Fibroblast of lung (primary cell): ENCODE results near the gene HKDC1. TPM values are rescaled to one million over a fixed set of nuclear protein-coding genes. Genes with fewer than 3 reads are reported as not detected.

ENCODE experiments used
- DNase-seq, 2 donors: peaks; one replicate each; pipeline versions ENCODE4 v3.0.0 to v3.0.0-alpha.2; 2010; ENCODE audit warnings: low read depth in 2 of 2
- H2AFZ ChIP-seq: 2 replicates; pipeline ENCODE4 v1.5.1; 2012; ENCODE audit warnings: low read length, control low read depth, inconsistent platforms
- H3K27ac ChIP-seq: 2 replicates; pipeline ENCODE4 v1.5.1; 2011; ENCODE audit warnings: low read length, control low read depth; ENCODE audit not compliant: insufficient read depth
- H3K27me3 ChIP-seq: 2 replicates; pipeline ENCODE4 v1.5.1; 2011; ENCODE audit warnings: mild to moderate bottlenecking, low read length; ENCODE audit not compliant: control insufficient read depth, insufficient read depth
- H3K36me3 ChIP-seq: 2 replicates; pipeline ENCODE4 v1.5.1; 2011; ENCODE audit warnings: low read length; ENCODE audit not compliant: control insufficient read depth, insufficient read depth
- H3K4me1 ChIP-seq: 2 replicates; pipeline ENCODE4 v1.5.1; 2011; ENCODE audit warnings: low read length; ENCODE audit not compliant: control insufficient read depth, insufficient read depth; ENCODE audit errors: extremely low read depth
- H3K4me2 ChIP-seq: 2 replicates; pipeline ENCODE4 v1.5.1; 2011; ENCODE audit warnings: low read length, control low read depth; ENCODE audit not compliant: insufficient read depth; ENCODE audit errors: extremely low read depth
- H3K4me3 ChIP-seq, 4 experiments: fragments of 200-600 bp in 1 of 4; sonication (generic) in 1 of 4; replicated peaks in 1 of 4; 2 replicates each; pipeline ENCODE4 v1.5.1; 2011 to 2016; ENCODE audit warnings: low read length in 4 of 4, low read depth in 3 of 4, mild to moderate bottlenecking in 3 of 4, control low read depth in 2 of 4, inconsistent platforms in 1 of 4, mixed read lengths in 1 of 4; ENCODE audit not compliant: insufficient read depth in 1 of 4; ENCODE audit errors: control extremely low read depth in 1 of 4
- H3K79me2 ChIP-seq: 2 replicates; pipeline ENCODE4 v1.5.1; 2012; ENCODE audit warnings: mild to moderate bottlenecking, low read length, inconsistent platforms; ENCODE audit not compliant: control insufficient read depth, insufficient read depth
- H3K9ac ChIP-seq: 2 replicates; pipeline ENCODE4 v1.5.1; 2011; ENCODE audit warnings: mild to moderate bottlenecking, low read length, control low read depth; ENCODE audit not compliant: insufficient read depth
- H3K9me3 ChIP-seq: 2 replicates; pipeline ENCODE4 v1.5.1; 2012; ENCODE audit warnings: low read depth, low read length; ENCODE audit not compliant: control insufficient read depth, insufficient read depth
- H4K20me1 ChIP-seq: 2 replicates; pipeline ENCODE4 v1.5.1; 2011; ENCODE audit warnings: low read length; ENCODE audit not compliant: control insufficient read depth, insufficient read depth; ENCODE audit errors: extremely low read depth
- EZH2 ChIP-seq: IDR thresholded peaks from 2 replicates; pipeline ENCODE4 v1.5.1; 2012; ENCODE audit warnings: low read length, control low read depth, mild to moderate bottlenecking; ENCODE audit errors: missing control alignments
- polyA plus RNA-seq, 2 donors: library from polyadenylated mRNA; depleted of rRNA in 1 of 2; stranded (reverse) in 1 of 2; unstranded in 1 of 2; fragments of >200 nt; gene quantifications; 2 replicates each; pipeline ENCODE4 v1.2.1, GENCODE V29; 2011 to 2012; ENCODE audit warnings: missing spikeins in 1 of 2
- total RNA-seq: library from RNA; depleted of rRNA; stranded (reverse); fragments of >200 nt; gene quantifications from 2 replicates; pipeline ENCODE4 v1.2.1, GENCODE V29; 2014
- TF ChIP-seq, protein P1 (sequence below), 2 donors: IDR thresholded peaks in 1 of 2; conservative IDR thresholded peaks in 1 of 2; 1 replicate in 1 of 2; 2 replicates in 1 of 2; pipeline ENCODE4 v1.5.1; 2011 to 2012; ENCODE audit warnings: low read length in 2 of 2, control low read depth in 1 of 2, inconsistent platforms in 1 of 2, low read depth in 1 of 2, mild to moderate bottlenecking in 1 of 2

The HKDC1 gene
- total and polyA plus RNA-seq, 2 donors (not counting 1 experiment from before 2014, with no cell fraction given): 0.12 to 1.8 TPM

DNA sequence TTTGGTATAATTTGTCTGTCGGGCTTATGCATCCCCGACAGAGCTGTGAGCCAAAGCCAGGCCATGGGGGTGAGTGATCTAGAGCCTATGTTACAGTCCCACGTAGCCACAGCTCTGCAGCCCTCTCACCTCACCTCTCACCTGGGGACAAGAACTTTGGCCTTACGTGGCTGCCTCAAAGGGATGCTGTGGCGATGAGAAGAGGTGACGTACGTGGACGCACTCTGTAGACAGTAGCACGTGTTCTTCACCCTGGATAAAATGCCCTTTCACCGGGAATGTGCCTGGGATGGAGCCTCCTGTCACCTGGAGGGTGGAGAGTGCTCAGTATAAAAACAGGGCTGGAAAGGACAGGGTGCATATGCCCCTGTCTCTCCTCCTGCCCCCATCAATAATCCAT, 5.5 kb downstream of the HKDC1 start:
- peaks cover 2% of the 10 kb centered on the region for H3K4me1 ChIP-seq
- H3K79me2 ChIP-seq: no peaks in the 10 kb centered on the region
- no peak overlapping the region for H3K9ac ChIP-seq
- H3K27ac ChIP-seq: no peak overlapping the region
- H3K4me3 ChIP-seq: no peak overlapping the region
- no peaks in the 10 kb centered on the region for H3K27me3 ChIP-seq
- no peaks in the 10 kb centered on the region for H3K9me3 ChIP-seq
- DNase-seq: no peak
- no peaks in the 10 kb centered on the region for H4K20me1 ChIP-seq
- H3K36me3 ChIP-seq: no peaks in the 10 kb centered on the region
- no peak for TF ChIP-seq EZH2
- TF ChIP-seq, protein P1, sequence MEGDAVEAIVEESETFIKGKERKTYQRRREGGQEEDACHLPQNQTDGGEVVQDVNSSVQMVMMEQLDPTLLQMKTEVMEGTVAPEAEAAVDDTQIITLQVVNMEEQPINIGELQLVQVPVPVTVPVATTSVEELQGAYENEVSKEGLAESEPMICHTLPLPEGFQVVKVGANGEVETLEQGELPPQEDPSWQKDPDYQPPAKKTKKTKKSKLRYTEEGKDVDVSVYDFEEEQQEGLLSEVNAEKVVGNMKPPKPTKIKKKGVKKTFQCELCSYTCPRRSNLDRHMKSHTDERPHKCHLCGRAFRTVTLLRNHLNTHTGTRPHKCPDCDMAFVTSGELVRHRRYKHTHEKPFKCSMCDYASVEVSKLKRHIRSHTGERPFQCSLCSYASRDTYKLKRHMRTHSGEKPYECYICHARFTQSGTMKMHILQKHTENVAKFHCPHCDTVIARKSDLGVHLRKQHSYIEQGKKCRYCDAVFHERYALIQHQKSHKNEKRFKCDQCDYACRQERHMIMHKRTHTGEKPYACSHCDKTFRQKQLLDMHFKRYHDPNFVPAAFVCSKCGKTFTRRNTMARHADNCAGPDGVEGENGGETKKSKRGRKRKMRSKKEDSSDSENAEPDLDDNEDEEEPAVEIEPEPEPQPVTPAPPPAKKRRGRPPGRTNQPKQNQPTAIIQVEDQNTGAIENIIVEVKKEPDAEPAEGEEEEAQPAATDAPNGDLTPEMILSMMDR (conservative IDR thresholded peaks at IDR 0.05 in 1 of 2, IDR thresholded peaks at IDR 0.05 in 1 of 2; ENCODE audit: low read depth in 1 of 2, low read length in 2 of 2): no peak
- no peak overlapping the region for H2AFZ ChIP-seq
- no peak overlapping the region for H3K4me2 ChIP-seq

DNA sequence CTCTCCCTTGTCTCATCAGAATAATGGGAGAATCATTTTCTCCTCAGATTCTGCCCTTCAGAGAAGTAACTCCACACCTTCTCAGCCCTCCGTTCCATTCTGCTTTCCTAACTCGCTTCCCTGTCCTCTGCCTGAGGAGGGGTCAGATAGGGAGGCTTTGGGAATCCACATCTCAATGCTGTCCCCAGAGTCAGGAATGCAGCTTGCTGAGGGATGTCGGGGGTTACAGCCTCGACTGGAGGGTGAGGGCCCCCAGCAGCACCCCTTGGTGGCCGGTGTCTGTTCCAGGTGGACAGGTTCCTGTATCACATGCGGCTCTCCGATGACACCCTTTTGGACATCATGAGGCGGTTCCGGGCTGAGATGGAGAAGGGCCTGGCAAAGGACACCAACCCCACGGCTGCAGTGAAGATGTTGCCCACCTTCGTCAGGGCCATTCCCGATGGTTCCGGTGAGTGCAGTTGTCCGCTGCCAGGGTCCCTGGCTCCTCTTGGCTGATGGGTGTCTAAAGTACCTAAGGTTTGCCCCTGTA, 6.9 kb downstream of the HKDC1 start:
- Histone ChIP-seq H3K27me3 (no peaks in the 10 kb centered on the region), H3K4me3 (no peak overlapping the region), H4K20me1 (no peaks in the 10 kb centered on the region), H3K79me2 (no peaks in the 10 kb centered on the region), H3K36me3 (no peaks in the 10 kb centered on the region), H3K4me1 (peaks cover 2% of the 10 kb centered on the region), H2AFZ (no peak overlapping the region), H3K9ac (no peak overlapping the region), H3K4me2 (no peak overlapping the region), H3K27ac (no peak overlapping the region), H3K9me3 (no peaks in the 10 kb centered on the region)
- DNase-seq: no peak
- no peak for TF ChIP-seq EZH2
- TF ChIP-seq, protein P1 (conservative IDR thresholded peaks at IDR 0.05 in 1 of 2, IDR thresholded peaks at IDR 0.05 in 1 of 2; ENCODE audit: low read depth in 1 of 2, low read length in 2 of 2): no peak

DNA sequence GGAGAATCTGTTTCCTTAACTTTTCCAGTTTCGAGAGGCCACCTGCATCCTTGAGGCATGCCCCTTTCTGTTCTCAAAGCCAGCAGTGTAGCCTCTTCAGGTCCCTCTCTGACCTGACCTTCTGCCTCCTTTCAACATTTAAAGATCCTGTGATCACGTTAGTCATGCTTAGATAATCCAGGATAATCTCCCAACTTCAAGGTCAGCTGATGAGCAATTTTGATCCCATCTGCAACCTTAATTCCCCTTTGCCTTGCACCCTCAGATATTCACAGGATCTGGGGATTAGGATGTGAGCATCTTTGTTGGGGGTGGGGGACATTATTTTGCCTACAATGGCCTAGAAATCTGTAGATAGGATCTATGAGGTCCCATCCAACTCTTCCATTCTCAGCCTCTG, 8.0 kb downstream of the HKDC1 start:
- H3K4me3 ChIP-seq: no peak overlapping the region
- no peaks in the 10 kb centered on the region for H3K36me3 ChIP-seq

More for the DNA sequence above, 8.0 kb downstream of the HKDC1 start:
- Histone ChIP-seq H3K79me2 (no peaks in the 10 kb centered on the region), H2AFZ (no peak overlapping the region), H3K4me1 (peaks cover 7% of the 10 kb centered on the region), H3K27me3 (no peaks in the 10 kb centered on the region), H3K4me2 (no peak overlapping the region), H3K27ac (no peak overlapping the region), H4K20me1 (no peaks in the 10 kb centered on the region), H3K9ac (no peak overlapping the region), H3K9me3 (no peaks in the 10 kb centered on the region)
- no peak for DNase-seq
- TF ChIP-seq EZH2: no peak
- TF ChIP-seq, protein P1 (conservative IDR thresholded peaks at IDR 0.05 in 1 of 2, IDR thresholded peaks at IDR 0.05 in 1 of 2; ENCODE audit: low read depth in 1 of 2, low read length in 2 of 2): no peak
